Nucleus accumbens (tissue), 56 donors: ENCODE data around the gene CCDC8.
"Not testable (repeated sequence)": the region's sequence is repeated elsewhere in the genome, so short reads cannot be mapped to it uniquely, and the experiment has no call there.

Experiments
- DNase-seq, 56 donors: peaks; one replicate each; lab custom pipeline; 2025; lab: John Stamatoyannopoulos, UW

The CCDC8 gene, protein sequence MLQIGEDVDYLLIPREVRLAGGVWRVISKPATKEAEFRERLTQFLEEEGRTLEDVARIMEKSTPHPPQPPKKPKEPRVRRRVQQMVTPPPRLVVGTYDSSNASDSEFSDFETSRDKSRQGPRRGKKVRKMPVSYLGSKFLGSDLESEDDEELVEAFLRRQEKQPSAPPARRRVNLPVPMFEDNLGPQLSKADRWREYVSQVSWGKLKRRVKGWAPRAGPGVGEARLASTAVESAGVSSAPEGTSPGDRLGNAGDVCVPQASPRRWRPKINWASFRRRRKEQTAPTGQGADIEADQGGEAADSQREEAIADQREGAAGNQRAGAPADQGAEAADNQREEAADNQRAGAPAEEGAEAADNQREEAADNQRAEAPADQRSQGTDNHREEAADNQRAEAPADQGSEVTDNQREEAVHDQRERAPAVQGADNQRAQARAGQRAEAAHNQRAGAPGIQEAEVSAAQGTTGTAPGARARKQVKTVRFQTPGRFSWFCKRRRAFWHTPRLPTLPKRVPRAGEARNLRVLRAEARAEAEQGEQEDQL

DNA sequence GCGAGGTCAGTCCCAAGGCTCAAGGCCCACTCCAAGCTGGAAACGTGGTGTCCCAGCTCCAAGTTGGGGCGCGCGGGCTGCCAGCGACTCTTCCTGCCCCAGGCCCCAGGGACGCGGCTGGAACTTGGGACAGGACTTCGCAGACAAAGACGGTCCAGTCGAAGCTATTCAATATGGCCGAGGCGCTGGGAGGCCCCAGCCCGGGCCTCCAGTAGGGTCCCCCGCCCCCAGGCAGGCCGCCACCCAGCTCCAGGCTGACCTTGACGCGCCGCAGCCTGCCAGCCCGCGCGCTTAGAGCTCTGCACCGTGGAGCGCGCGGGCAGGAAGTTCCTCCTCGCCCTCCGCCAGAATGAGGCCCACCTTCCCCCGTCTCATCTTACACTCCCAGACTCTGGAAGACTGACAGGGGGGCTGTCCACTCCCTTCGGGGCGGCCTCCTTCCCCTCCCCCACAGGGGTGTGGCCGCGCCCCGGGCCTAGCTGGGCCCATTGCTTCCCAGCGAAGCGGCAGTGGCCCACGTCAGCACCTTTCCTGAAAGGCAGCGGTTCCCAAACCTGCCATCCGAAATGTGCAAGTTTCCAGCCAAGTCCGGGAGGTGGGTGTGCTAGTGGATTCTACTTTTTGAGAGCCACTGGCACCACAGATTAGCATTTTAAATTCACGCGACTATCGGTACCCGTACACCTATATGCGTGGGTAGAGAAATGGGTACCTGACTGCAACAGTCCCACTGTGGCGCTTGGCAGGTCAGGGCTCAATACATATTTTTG, at the start of gene CCDC8:
Gene CCDC8, minus strand, starts transcription at position 303 of the 770 bp plus-strand sequence. CDS start 754 bp downstream, outside the sequence.
- peak in 34 of 56 donors; percentile 9 to 72 (median 34) for DNase-seq

DNA sequence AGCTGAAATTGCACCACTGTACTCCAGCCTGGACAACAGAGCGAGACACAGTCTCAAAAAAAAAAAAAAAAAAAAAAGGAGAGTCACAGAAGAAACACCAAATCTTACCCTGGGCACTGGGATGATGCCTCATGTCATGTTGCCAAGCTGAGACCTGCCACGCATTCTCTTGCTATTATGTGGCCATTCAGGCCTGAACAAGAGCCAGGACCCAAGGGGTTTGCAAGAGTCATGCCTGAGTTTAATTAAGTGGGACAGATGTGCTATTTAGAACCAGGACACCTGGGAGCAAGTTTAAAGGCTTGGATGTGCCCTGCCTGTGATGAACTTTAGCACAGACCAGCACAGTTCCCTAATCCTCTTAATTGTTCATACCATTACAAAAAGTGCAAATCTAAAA, 48.2 kb upstream of the CCDC8 start:
- no peak for DNase-seq

DNA sequence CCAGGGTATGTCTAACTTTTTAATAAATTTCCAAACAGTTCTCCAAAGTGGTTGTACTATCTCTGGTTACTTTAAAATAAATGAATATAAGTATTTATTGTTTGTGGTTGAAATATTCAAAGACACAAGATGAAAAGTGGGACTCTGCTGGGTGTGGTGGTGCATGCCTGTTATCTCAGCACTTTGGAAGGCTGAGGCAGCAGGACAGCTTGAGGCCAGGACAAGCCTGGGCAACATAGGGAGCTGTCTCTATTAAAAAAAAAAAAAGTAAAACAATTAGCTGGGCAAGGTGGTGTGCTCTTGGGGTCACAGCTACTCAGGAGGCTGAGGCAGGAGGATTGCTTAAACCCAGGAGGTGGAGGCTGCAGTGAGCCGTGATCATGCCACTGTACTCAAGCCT, 47.6 kb upstream of the CCDC8 start:
- no peak for DNase-seq

DNA sequence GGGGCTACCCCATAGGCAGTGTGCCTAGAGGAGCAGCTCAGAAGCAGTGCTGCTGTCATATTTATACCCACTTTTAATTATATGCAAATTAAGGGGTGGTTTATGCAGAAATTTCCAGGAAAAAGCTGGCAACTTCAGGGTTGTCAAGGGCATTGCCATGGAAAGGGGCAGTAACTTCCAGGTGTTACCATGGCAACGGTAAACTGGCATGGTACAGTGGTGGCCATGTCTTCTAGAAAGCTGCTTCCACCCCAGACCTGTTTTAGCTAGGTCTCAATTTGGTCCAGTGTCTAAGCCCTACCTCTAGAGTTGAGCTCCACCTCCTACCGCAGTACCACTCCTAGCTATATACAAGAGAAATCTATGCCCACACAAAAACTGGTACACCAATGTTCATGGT, 46.7 kb upstream of the CCDC8 start:
- DNase-seq = no peak

DNA sequence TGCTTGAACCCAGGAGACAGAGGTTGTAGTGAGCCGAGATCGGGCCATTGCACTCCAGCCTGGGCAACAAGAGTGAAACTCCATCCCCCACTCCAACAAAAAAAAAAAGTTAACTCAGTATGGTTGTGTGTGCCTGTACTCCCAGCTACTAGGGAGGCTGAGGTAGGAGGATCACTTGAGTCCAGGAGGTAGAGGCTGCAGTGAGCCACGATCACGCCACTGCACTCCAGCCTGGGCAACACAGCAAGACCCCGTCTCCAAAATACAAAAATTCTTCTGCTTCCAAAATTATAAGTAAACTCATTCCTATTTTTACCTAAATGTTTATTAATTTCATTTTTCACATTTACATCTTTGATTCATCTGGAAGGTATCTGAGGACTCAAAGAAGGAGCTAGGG, 43.6 kb upstream of the CCDC8 start:
- no peak for DNase-seq

DNA sequence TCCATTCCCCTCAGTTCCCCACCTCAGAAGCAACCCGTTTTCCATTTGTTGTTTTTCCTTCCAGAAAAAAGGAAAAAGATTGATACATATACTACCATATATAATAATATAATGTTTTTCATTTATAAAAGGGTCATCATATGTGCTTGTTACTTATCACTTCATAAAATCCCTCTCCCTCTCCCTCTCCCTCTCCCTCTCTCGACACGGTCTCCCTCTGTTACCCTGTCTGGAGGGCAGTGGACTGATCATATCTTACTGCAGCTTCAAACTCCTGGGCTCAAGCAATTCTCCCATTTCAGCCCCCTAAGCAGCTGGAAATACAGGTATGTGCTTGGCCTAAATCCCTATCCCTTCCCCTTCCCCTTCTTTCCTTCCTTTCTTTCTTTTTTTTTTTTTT, 40.9 kb upstream of the CCDC8 start:
- no peak for DNase-seq

DNA sequence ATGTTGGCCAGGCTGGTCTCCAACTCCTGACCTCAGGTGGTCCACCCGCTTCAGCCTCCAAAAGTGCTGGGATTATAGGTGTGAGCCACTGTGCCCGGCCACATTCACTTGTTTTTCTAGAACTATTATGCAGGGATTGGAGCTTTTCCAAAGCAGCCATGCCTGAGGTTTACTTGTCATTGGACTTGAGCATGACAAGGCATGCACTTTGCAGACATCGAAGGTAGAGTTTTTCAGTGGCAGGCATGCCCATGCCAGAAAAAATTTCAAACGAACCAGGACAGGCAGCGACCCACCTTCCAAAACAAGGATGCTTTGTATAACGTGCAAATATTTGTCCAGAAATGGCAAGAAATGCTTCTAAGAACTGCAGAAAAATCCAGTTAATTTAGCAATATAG, 40.3 kb upstream of the CCDC8 start:
- DNase-seq = no peak

DNA sequence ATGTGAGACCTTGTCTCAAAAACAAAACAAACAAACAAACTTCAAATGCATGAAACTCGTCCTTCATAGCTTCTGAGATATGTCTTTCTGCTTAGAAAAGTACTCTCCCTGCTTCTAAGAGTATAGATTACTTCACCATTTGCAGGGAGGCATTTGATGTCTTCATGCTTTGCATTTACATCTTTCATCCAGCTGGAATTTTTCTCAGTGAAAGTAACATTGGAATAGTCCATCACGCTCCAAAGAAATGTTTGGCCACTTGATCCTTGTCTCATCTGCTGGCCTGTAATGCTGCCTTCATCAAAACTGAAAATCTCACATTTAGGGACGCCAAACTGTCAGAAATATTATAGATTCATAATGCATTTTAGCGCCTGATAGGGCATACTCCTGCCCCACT, 38.8 kb upstream of the CCDC8 start:
- DNase-seq = no peak

DNA sequence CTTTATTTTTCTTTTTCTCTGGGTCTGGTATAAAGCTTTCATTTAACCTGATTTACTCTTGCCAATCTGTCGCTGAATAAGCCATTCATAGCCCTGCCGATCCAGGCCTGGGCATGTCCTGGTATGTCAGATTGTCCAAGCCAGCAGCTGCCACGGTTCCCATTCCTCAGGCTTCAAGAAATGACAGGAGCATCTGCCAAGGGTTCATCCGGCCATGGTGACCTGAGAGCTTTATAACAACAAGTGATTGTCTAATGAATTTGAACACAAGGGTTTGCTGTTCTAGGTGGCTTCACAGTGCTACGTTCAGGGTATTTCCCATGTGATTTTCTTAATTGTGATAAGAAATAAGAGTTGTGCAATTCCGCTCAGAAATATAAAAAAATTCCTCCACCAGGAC, 38.0 kb upstream of the CCDC8 start:
- peak in 9 of 56 donors; percentile 6 to 58 (median 14) for DNase-seq

DNA sequence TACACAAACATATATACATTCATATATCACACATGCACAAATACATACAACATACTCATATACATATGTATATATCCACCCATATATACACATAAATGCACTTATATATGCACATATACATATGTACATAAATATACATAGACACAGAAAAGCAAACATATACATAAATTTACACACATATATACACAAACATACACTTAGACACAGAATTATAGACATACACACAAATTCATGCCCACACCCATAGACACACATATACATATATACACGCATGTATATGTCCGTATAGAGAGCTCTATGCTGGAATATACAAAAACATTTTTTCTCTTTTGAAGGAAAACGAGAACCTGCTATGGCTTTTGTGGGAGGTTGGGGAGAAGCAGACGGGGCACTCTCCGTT, 37.4 kb upstream of the CCDC8 start:
- no peak for DNase-seq

DNA sequence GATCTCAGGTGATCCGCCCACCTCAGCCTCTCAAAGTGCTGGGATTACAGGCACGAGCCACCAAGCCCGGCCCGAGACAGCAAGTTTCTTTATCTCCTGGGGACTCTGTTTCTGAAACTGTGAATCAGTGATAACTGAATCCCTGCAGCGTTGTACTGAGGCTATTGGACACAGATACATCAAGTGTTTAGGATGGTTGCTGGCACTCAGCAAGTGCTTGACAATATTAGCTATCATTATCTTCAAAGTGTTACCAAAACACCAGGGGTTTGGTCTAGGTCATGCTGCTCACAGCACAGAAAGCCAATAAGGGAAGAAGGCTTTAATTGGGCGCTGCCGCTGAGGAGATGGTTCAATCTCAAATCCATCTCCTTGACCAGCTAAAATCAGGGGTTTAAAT, 35.9 kb upstream of the CCDC8 start:
- no peak for DNase-seq

DNA sequence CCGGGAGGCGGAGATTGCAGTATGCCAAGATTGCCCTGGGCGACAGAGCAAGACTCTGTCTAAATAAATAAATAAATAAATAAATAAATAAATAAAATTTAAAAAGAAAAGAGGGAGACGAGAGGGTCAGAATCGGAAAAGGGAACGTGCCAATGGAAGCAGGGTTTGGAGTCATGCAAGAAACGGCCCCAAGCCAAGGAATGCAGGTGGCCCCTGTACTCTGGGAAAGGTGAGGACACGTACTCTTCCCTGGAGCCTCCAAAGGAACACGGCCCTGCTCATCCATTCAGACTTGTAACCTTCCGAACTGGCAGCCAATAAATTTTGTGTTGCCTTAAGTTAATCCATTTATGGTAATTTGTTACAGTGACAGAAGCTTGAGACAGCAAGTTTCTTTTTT, 35.2 kb upstream of the CCDC8 start:
- no peak for DNase-seq

DNA sequence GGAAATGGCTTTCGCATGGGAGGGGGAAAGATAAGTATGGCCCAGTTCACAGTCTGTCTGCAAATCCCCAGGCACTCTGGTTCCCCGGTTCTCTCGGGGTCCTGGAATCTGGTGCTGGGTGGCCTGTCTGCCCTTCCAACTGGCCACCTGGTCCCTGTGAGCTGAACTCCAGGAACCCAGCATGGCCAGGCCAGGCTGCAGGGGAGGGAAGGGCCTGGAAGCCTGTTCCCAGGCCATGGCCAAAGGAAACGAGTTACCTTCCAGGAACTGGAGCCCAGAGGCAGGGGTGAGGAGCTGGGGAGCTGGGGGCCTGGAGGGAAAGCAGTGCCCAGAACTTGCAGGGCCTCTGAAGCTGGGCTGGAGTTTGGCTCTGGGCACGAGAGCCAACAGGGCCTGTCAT, 34.5 kb upstream of the CCDC8 start:
- no peak for DNase-seq

DNA sequence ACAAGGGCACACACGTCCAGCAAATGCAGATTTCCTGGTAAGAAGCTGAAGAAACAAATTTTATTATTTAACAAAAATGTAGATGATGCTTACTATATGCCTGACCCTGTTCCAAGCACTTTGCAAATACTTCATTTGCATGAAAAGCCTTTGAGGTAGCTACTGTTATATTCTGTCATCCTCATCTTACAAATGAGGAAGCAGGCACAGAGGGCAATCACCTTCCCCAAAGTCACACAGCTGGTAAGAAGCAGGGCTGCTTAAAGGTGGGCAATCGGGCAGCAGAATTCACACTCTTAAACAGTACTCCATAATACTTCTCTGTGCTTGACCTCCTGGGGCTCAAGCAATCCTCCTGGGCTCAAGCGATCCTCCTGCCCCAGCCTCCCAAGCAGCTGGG, 33.6 kb upstream of the CCDC8 start:
- DNase-seq = no peak

DNA sequence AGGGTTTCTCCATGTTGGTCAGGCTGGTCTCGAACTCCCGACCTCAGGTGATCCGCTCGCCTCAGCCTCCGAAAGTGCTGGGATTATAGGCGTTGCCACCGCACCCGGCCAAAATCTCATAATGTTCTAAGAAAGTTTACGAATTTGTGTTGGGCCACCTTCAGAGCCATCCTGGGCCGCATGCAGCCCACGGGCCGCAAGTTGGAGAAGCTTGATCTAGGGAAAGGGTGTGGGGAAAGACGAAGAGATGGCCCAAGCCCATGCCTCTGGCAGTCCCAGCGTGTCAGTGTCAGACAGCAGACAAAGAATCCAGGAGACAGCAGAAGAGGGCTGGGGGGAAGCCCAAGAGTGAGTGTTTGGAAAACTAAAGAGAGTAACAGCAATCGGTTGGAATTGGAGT, 32.7 kb upstream of the CCDC8 start:
- DNase-seq = no peak

DNA sequence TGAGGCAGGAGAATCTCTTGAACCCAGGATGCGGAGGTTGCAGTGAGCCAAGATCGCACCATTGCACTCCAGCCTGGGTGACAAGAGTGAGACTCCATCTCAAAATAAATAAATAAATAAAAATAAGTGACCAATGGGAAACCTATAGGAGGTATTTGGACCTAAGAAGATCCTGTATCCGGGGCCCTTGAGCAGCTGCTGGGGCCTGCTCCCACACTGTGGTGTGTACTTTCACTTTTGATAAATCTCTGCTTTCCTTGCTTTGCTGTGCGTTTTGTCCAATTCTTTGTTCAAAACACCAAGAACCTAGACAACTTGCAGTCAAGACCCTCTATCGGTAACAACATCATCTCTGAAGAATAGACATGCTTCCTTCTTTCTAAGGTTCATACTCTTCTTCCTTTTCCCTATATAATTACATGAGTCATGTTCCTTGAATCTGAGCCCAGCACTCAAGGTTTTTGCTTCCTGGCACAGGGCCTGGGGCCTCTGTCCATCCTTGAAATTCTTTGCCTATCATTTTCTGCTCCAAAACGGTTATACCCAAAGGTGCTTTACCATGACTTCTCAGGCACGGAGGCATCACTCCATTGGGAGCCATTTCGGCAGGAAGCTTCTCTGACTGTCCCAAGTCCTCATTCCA, 29.6 kb upstream of the CCDC8 start:
- DNase-seq = no peak

DNA sequence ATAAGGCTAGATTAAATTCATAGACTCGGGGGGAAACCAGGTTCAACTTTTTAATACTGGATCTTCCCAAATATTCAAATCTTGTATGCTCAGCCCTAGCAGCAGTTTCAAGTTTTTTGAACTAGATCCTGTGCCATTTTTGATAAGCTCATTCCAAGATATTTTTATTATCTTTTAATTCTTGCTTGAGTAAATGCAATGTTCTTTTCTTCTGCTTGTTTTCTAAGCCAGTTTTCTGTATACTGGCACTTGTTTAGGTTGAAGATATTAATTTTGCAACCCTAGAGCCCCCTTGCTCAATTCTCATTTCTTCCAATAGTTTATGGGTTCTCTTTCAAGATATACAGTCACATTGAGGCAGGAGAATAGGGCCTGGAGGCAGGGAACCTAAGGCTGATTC, 28.5 kb upstream of the CCDC8 start:
- DNase-seq = no peak

DNA sequence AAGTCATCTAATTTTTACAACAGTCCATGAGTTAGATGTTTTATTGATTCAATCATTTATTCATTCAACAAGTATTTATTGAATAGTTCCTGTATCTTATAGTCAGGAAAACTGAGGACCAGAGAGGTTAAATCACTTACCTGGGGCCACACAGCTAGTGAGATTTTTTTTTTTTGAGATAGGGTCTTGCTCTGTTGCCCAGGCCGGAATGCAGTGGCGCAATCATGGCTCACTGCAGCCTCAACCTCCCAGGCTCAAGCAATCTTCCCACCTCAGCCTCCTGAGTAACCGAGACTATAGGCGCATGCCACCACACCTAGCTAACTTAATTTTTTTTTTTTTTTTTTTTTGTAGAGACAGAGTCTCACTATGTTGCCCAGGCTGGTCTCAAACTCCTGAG, 22.3 kb upstream of the CCDC8 start:
- not testable (repeated sequence) for DNase-seq

DNA sequence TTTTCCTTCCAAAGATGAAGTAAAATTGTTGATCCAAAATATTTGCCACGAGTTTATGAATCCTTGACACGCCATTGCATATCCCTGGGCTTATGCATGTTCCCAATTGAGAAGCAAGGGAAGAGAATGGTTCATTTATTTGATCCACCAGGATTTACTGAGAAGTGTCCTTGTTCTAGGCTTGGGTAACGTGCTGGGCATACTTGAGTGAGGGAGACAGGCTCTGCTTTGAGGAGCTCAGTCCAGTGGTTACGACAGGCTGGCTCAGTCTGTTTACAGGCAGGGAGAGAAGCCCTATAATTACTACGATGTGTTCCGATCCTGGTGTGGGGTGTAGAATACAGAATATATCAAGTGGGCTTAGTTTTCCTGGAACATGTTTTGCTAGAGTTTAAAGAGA, 21.6 kb upstream of the CCDC8 start:
- peak in 47 of 56 donors; percentile 10 to 91 (median 56) for DNase-seq

DNA sequence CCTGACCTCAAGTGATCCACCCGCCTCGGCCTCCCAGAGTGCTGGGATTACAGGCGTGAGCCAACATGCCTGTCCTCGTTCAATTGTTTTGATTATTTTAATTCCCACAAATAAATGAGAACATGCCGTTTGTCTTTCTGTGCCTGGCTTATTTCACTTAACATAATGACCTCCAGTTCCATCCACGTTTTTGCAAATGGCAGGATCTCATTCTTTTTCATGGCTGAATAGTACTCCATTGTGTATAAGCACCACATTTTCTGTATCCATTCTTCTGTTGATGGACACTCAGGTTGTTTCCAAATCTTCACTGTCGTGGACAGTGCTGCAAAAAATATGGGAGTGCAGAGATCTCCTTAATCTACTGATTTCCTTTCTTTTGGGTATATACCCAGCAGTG, 20.1 kb upstream of the CCDC8 start:
- not testable (repeated sequence) for DNase-seq

DNA sequence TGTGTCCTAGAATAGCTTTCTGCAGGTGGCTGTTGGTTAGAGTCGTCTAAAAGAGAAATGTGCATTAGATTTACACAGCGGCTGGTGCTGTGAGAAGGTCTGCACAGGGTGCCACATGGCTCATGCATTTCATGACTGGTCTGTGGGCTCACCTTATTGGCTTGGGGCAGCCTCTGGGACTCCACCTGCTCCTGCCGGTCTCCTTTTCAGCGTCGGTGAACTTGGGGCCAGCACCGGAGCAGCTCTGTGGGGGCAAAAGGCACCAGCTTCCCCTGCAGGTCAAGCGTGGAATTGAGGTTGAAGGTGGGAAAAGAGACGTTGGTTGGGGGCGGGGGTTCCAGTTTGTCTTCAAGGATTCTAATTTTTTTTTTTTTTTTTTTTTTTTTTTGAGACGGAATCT, 18.5 kb upstream of the CCDC8 start:
- DNase-seq = no peak
